HG02763 (cell line): ENCODE measurements around the gene PTPRF.
"Not testable (repeated sequence)": the region's sequence is repeated elsewhere in the genome, so short reads cannot be mapped to it uniquely, and the experiment has no call there.

ENCODE experiments used
- ATAC-seq: cut with Tn5 transposase; IDR thresholded peaks from one replicate; pipeline ENCODE4 v1.9.1; 2021; ENCODE audit warnings: mild to moderate bottlenecking, moderate library complexity; ENCODE audit not compliant: unreplicated experiment

PTPRF gene

DNA sequence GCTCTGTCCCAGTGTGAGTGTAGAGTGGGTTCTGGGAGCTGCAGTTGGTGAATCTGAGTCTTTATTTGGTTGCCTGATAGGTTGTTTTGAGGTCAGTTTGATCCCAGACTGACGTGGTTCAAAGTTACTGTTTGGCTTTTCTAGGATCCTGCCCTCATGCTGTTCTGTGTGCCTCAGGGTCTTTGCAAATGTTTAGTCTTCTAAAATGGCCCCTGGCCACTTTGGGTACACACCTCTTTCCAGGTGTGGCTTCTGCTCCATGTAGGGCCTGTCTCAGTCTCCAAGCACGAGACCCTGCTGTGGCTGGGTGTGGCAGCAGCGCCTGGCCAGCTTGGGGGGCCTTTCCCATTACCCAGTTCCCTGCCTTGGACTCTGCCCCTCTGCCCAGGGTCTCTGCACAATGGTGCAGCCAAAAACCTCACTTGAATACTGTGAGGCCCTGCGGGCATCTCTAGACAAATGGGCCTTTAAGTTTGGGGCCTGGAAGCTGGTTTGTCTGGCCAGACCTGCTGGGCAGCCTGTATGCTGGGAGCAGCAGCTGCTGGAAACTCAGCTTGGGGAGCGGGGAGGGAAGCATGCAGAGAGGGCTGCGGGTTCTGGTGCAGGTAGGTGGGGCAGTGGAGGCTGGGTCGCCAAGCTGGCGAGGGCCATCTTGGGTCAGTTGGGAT is 5.6 kb downstream of the PTPRF start:
- ATAC-seq: no peak

GRCh38 chr1:43536864-43537358 is 6.2 kb downstream of the PTPRF start:
- ATAC-seq: no peak

DNA sequence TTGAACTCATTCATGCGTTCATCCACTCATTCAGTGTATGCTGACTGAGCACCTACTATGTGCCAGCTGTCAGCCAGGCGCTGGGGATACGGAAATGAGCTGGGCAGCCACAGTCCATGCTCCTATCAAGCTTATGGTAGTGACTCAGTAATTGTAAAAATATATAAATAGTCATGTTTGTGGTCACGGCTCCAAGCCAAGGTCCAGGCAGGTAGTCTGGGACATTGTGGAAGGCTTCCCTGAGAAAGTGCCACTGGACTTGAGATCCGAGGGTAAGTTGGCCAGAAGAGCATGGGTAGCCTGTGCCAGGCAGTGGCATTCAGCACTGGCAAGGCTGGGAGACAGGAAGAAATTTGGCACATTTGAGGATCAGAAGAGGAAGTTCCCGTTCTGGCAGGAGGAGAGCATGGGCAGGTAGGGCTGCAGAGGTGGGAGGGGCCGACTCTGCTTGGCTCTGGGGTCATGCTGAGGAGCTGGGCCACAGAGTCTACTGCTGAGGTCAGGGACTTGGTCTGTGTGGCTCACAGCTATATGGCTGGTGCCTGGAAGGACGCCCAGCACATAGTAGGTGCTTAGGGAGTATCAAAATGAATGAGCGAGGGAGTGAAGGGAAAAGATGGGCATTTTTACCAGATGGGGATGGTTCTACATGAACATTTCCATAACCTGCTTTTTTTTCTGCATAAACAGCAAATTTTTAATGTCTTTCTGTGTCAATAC is 6.9 kb downstream of the PTPRF start:
- ATAC-seq: no peak

DNA sequence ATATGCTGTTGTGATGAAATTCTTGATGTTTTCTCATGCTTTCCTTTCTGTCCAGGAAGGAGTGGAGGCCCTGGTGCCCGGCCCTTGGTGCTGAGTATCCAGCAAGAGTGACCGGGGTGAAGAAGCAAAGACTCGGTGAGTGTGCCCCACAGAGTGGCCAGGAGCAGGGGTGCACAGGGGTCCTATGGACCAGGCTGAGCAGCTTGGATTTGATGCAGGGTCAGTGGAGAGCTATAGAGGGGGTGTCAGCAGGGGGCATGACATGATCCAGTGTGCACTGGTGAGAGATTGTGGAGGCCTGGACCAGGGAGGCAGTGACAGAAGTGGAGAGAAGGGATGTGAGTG is 7.4 kb downstream of the PTPRF start:
- ATAC-seq: no peak

DNA sequence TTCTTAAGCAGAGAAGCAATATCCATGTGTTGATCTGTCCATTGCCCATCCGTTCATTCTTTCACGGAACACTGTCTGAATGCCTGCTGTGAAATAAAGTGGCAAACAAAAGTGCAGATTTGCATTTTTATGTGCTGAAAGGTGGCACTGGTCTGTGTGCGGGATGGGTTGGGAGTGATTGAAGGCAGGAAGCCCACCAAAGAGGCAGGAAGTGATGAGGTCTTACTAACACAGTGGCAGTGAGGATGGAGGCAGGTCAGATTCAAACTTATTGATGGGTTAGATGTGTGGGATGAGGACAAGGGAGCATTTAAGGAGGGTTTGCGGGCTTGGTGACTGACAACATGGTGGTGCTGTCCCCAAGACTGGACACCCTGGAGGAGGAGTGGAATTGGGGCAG is 8.3 kb downstream of the PTPRF start:
- ATAC-seq: no peak

- no peak for ATAC-seq
Observed at GRCh38 chr1:43539726-43540434, 9.2 kb downstream of the PTPRF start.

DNA sequence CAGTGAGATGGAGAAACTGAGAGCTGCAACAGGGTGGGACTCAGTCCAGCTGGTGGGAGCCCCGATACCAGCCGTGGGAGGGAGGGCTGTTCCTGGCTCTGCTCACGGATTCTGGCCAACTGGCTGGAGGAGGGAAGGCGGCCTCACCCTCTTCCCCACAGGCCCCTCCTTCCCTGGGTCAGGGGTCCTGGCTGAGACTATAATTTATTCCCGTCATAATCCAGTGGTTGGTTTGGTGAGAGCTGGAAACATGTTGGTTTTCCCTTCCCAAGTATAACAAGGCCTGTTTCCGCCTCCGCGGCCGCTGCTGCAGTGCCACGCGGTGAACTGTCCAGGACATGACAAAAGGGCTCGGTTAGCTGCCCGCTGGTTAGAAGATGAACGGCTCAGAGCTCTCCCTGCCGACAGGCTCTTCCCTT is 10.0 kb downstream of the PTPRF start:
- ATAC-seq: no peak

DNA sequence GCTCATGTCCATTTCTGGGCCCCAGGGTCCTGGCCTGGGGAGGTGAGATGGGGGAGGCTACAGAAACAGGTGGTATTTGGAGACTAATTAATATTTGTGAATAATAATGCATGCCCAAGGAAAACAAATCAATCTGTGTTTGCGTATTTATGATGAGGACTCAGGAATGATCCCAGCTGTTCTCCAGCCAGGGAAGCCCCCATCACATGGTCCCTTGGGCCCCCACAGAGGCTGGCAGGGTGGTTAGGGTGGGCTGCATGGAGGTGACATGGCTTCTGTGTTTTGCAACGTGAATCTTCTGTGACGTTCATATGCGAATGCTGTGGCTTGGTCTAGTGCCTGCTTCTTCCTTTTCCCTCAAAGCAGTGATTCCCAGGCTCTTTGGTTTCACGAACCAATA is 10.5 kb downstream of the PTPRF start:
- ATAC-seq: no peak

DNA sequence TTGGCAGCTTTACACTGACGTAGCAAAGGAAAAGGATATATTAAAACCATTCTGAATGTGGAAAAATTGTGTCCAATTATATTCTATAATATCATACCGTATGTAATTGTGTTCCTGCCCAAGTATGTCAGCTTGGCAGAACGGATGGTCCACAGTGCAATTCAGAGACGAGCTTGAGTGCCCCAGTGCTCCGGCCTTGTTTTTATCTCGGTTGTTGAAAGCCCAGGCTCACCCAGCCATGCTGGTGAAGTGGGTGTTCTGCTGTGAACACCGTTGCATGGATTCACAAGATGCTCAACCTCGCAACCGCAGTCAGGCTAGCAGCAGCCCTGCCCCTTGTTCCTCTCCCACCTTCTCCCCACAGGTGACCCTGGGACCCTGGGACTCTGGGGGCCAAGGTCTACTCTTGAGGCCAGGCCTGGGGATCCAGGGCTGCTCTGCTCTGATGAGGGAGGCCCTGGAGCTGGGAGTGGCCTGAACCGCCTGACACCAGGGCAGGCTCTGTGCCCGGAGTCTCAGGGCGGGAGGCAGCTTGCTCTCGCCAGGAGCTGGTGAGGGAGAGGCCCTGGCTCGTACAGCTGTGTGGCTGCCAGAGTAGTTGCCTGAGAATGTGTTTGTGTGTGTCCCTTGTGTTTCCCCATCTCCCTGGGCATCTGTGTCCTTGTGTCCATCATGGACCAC is 11.2 kb downstream of the PTPRF start:
- no peak for ATAC-seq

- no peak for ATAC-seq
Observed at GRCh38 chr1:43542527-43543458, 12.1 kb downstream of the PTPRF start.

GRCh38 chr1:43543567-43543966 is 12.9 kb downstream of the PTPRF start:
- no peak for ATAC-seq

DNA sequence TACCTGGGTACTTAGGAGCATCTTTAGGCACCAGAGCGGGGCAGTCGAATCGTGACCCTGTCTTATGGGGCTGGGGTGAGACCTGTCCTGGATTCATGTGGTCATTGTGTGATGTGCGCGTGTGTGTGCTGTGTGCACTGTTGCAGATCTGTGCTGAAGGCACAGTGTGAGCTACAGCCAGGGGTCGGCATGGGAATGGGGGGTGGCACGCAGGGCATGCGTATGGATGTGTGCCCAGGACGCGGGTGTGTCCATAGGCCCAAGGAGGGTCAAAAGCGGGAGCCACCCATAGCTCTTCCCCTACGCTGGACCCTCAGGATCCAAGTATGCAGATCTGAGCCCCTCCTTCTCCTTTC is 14.6 kb downstream of the PTPRF start:
- no peak for ATAC-seq

DNA sequence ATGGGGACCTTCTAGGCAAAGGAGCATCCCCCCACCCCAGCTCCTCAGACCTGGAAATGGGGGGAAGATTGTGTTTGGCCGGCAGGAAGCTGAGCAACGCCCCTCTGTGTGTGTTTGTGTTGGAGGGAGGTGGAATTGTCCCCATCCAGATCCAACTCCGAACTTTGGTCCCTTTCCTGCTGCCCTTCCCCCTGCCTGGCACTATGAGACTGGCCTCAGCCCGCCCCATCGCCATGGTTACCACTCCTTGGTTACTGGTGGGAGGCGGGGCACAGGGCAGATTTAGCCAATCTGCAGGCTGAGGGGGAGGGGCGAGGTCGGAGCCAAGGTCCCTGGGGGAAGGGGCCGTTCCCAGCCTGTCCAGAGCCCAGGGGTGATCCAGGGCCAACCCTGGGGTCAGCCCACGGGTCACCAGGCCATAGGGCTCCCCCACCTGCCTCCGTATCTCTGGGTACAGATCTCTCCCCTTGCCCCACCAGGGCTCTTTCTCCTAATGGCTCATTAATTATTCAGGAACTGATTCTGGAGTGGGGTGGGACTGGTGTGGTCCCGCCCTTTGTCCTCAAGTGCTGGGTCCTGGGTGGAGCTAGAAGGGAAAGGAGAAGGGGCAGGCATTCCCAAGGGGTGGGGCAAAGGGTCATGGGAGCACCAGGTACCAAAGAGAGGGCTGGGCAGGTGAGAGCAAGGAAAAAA is 15.2 kb downstream of the PTPRF start:
- no peak for ATAC-seq

DNA sequence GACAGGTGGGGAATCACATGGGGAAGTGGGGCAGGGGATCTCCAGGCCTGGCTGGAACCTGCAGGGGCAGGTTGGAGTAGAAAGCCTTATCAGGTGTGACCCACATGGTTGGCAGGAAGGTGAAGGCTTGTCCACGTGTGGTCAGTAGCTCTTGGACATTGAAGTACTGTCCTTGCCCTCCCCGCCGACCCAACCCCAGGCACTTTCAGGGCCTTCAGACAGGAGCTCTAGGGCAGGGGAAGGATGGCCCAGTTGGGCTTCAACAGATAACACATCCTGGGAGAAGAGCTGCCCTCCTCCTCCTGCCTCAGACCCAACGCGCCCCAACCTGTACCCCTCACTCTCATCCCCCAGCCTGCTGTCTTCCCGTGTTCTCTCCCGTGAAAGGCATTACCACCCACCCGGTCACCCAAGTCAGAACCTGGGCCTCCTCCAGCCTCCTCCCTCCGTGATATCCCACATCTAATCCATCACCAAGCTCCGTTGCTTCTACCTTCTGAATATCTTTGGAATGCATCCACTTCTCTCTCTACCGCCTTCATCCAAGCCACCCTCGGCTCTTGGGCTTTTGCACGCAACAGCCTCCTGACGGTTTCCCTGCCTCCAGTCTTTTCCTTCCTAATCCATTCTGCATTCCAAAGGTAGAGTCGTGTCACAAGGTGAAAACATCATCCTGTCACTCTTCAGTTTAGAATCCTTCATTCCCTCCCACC is 15.9 kb downstream of the PTPRF start:
- ATAC-seq: no peak

DNA sequence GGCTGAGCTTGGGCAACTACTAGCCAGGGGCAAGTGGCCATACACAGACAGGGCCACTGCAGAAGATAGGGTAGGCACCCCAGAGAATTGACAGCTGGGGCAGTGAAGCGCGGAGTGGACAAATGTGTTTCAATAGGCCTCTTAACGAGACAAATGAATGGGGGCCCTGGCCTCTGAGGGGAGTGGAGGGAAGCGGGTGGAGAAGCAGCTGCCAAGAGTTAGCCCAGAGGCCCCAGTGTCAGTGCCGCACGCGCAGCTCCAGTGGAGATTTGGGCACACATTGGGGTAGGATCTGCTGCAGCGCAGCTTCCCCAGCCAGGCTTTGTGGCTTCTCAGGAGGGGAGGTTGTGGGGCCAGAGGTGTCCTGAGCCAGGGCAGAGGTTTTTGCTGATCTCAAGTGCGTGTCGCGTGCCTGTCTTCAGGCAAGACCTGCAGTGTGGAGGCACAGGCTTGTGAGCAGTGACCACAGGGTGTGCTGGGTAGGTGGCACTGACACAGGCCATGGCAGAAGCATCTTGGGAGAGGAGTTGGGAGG is 16.9 kb downstream of the PTPRF start:
- no peak for ATAC-seq

DNA sequence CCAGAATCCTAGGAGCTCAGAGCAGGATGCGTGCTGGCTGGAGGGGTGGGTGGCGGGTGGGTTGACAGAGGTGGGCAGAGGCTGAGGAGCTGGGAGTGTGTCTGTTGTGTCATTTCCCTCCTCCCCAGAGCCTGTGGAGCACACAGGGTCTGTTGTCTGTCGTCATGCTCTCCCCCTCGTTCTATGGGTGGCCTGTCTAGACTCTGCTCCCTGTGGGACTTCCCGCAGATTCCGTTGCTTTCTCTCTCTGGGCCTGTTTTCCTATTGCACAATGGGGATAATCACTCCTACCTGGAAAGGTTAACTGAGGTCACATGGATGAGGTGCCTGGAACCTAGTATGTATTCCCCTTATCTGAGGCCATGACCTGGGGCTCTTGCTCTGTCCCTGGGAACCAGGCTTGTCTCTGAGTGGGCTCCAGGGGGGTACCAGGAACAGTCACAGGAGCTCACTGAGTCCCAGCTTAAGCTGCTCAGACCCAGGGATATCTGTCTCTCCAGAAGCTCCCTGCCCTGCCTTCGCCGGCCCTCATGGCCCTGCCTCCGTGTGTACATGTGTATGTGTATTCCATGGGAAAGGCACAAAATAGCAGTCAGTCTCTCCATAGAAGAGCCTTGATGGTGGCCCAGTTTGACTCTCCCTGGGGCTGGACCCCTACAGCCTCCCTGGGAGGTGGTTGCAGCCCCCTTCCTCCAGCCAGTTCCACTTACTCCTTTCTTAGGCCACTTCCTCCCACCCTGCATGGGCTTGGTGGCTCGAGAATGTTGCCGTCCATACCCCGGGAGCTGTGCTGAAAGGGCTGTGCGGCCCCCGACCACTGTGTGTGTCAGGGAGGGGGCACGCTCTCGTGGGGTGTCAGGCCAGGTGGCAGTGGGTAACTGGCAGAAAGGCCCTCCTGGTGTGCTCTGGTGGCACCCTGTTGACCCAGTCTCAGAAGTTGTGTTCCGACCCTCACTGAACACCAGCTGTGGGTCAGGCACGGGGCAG is 17.9 kb downstream of the PTPRF start:
- no peak for ATAC-seq

- ATAC-seq: not testable (repeated sequence)
Observed at GRCh38 chr1:43549394-43549793, 18.7 kb downstream of the PTPRF start.
